HG03095 (cell line): ENCODE data around the gene CTBP2.
"Not testable (repeated sequence)": the region's sequence is repeated elsewhere in the genome, so short reads cannot be mapped to it uniquely, and the experiment has no call there.

ENCODE experiments used
- ATAC-seq: cut with Tn5 transposase; IDR thresholded peaks from one replicate; pipeline ENCODE4 v1.9.1; 2021; ENCODE audit warnings: moderate library complexity; ENCODE audit not compliant: unreplicated experiment

CTBP2 gene

DNA sequence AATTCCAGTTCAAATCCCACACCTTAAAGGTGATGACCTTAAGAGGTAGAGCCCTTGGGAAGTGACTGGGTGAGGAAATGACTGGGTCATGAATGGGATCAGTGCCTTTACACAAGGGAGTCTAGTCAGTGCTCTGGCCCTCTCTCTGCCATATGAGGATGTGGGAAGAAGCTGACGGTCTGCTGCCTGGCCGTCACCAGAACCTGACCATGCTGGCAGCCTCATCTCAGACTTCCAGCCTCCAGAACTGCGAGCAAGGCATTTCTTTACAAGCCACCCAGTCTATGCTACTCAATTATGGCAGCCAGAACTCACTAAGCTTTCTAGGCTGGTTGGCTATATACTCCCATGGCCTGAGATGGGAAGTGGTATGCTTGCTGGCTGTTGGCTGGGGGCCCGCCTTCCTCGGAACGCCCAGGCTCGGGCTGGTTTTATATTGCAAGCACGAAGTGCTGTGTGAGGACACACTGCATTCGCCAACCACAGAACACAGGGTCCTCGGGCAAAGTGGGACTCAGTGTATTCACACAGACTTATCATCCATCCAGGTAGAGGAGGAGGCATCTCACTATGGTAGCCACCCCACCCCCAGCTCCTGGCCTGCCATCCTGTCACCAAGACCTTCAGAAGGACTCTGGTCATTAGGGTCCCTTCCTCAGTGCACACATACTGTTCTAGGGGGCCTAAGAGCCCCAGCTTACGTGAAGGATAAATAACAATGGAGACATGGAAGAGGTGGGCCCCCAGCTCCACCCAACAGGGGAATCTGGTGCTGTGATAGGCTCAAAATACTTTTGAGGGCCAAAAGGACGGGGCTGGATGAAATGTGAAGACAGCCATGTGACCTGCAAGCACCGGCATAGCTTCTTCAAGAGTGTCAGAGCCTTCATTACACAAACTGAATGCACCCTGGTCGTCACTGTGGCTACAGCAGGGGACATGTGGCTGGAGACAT, 169.4 kb downstream of the CTBP2 start:
- no peak for ATAC-seq

DNA sequence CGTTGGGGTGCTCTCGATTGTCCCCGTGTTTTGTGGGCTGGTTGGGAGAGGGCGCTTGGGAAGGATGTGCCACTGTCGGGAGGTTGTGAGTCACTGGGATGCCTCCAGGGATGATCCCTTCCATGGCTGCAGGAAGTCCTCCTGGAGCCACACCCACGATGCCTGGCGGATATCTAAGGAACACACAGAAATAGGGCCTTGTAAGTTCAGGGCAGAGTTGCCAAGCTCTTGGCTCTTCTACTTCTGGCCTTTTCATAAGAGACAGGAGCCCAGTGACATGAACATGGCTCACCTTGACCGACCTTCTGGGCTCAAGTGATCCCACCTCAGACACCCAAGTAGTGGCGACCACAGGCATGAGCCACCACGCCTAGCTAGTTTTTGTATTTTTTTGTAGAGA, 170.8 kb downstream of the CTBP2 start:
- no peak for ATAC-seq

DNA sequence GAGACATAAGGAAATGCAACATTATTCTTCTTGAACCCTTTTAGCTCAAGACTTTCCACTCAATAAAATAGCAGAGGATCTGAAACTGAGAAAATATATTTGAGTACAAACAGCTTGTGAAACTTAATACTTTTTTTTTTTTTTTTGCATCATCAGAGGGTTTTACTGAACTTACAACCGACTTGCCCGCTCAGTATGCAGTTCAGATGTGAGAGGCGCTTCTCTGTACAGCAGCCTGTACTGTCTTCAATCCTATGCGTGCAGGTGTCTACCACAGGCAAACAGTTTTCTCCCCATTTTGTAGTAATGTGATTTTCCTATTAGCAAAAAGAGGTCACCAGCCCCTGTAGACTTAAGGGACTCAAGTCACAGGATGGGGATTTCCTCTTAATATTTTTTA, 171.6 kb downstream of the CTBP2 start:
- ATAC-seq, result not testable (repeated sequence)

DNA sequence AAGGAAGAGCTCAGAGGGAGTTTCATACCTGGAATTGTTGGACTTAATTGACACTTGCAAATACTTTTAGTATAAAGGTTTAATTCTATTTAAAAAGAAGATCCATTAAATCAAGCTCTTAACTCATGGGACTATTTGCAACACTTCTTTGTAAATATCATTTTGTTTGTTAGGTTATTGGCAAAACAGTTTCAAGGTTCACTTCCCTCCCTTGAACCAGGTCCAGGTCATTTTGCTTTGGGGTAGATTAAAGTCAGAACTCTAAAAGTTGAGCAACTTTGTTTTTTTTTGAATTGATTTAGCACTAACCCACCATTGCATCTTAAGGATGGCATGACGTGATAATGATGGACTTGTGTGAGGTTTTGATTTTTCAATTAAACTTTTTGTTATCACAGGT, 172.6 kb downstream of the CTBP2 start:
- no peak for ATAC-seq

DNA sequence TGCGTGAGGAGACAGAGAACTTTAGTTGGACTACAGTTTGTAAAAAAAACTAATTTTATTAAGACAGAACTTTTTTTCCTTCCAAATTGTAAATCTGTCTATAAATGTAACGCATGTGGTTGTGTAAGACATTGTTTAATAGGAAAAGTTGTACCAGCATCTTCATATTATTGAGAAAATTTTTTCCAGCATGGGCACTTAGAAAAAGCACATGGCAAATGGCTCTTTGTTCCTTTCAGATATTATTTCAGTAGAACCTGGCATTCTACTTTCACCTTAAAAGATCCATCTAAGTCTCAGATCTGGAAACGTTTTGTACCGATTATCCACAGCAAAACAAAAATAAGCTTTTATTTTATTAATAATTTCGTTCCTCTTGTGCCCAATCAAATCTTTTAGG, 175.2 kb downstream of the CTBP2 start:
- no peak for ATAC-seq

DNA sequence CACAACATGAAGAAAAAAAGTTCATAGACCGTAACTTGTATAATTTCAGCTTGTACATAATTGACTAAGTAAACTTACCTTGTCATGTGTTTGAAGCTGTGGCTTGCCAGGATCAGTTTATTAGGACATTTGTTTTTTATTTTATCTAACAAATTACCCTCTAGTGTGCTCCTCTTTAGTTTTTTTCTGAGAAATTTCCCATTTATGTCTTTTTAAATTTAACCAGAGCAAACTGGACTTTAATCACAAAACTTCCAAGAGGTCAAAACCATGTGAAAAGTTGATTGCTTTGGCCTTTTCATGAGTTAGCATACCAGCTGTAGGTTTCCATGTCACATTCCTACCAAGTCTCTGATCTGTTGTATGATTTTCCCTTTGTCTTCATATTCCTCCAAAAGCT, 176.0 kb downstream of the CTBP2 start:
- no peak for ATAC-seq

DNA sequence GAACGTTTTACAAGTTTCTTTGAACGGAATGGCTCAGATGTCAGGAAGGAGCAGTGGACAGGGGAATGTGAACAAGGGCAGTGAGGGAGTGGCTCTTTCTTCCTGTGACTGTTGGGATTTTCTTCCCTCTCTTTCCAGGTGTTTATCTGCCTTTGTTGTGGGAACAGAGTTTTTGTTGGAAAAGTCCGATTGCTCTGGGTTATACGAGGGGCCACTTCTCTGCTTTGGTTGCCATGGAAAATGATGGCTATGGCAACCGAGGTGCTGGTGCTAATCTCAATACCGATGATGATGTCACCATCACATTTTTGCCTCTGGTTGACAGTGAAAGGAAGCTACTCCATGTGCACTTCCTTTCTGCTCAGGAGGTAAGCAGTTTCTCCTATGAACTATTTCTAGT, 177.0 kb downstream of the CTBP2 start:
- no peak for ATAC-seq

DNA sequence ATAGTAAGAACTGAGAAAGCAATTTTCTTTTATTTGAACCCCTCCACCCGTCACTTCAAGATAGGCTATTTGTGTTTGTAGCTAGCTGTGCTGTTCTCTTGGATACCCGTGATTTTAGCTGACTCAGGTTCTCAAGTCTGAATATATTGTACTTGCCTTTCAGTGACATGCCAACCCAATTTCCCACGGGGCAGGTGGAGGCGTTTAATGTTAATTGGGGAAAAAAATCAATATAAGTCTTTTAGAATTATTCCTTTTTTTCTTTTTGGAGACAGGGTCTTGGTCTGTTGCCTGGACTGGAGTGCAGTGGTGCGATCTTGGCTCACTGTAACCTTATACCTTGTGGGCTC, 182.0 kb downstream of the CTBP2 start:
- ATAC-seq, result no peak

DNA sequence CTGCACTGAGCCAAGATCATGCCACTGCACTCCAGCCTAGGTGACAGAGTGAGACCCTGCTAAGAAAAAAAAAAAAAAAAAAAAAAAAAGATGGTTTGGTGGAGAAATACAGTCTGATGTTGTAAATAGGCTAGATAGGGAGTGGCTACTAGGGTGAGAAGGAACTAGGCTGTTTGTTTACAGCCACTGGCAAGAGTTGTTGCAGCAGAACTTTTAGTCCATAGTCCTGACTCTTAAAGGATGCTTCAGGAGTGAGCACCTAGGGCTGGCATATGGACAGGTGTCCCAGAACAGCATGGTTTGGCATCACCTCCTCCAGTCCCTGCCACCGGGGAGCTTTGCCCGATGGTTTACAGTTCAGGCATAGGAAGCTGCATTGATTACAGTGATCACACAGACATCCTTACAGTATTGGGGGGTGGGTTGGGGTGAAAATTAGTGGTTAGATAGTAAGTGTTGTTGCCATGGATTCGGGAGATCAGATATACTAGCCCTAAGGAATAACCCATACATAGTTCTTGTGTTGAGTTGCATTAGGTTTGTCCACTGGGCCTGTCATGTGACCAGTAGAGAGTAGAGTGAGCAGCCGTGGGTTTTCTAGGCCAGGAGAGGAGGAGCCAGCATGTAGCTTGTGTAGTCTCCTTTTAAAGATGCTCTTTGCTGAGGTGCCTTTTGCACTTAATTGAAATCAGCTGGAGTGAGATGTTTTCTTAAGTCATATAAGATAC, 182.6 kb downstream of the CTBP2 start:
- ATAC-seq, result no peak

DNA sequence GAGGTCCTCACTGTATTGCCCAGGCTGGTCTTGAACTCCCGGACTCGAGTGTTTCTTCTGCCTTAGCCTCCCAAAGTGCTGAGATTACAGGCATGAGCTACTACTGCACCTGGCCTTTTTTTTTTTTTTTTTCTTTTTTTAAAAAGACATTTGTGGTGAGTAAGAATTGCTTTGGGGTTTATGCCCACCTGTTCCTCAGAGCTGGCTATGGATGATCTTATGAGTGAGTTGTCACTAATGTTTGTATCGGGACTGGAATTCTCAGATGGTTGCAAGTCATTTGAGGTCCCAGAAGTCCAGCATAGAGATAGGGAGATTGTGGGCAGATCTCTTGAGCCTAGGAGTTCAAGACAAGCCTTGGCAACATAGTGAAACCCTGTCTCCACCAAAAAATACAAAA, 183.2 kb downstream of the CTBP2 start:
- no peak for ATAC-seq

DNA sequence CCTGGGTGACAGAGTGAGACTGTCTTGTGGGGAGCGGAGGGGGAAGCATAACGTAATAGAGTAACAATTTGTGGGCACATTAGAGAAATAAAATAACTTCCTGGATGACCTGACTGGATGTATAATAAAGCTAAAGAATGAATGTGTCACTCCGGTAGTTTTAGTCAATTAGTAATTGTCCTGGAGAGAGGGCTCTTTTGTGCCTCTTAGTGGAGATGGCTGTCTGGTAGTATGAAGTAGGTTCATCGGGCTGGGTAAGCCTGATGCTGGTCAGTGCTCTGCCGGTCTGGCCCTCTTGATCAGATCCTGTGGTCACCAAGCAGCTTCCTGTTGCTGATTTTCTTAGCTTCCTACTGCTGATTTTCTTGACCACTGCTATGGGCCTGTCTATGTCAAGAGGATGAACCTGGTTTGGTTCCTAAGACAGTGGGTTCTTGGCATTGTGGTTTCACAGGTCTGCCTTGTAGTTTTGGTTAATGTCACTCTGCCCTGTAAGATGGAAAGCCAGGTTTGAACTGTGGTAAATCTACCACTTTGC, 184.3 kb downstream of the CTBP2 start:
- ATAC-seq, result no peak

DNA sequence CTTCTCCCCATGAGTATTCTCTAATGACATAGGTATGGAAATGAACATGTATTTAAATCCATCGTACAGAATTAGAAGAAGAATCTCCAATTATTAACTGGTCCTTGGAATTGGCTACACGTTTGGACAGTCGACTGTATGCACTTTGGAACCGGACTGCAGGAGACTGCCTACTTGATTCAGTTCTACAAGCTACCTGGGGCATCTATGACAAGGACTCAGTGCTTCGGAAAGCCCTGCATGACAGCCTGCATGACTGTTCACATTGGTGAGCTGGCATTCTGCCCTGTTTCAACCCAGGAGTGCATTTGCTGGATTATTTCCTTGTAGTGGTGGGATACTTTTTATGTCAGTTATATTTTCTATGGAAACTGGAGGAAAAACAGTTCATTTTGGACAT, 186.2 kb downstream of the CTBP2 start:
- ATAC-seq, result no peak

DNA sequence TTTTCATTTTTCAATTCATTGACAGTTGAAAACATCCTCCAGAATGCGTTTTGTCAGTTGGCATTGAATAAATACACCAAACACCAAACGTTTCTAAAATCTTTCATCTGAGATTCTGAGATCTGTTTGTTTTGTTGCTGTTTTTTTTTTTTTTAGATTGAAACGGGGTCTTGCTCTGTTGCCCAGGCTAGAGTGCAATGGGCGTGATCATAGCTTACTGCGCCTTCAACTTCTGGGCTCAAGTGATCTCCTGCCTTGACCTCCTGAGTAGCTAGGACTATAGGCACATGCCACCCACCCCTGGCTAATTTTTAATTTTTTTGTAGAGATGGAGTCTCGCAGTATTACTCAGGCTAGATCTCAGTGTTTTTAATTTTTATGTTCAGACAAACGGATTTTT, 187.7 kb downstream of the CTBP2 start:
- no peak for ATAC-seq

DNA sequence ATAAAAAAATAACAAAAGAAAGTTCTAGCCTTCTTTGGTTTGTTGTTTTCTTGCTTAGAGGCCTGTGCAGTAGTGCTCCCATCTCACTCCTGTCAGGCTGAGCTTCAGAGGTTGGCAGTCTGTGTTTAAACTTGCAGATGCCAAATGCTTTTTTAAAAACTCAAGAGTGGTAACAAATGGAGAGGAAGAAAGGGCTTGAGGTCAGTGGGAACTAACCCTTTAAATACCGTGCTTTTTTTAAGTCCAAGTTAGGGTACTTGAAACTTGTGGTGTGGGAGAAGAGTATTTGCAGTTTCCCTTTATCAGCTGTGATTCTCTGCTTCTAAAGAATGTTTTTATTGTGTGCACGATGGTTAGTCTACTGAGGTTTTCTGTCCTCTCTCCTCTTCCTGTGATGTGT, 189.1 kb downstream of the CTBP2 start:
- peak; percentile 57 for ATAC-seq

DNA sequence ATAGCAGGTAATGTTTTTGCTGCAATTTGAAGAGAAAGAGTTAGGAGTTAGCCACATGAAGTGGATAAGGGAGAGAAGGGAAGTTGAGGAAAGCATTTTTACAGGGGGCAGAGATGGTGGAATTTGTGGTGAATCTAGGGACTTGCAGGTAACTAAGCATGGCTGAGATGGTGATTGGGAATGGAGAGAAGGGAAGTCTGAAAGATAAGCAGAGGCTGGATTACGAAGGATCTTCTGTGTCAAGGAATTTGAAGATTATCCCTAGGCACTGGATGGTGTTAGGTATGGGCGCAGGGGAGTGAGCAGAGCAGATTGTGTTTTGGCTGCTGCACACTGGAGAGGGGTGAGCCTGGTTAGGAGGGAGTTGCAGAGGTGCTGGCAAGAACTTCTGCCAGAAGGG, 193.1 kb downstream of the CTBP2 start:
- no peak for ATAC-seq

DNA sequence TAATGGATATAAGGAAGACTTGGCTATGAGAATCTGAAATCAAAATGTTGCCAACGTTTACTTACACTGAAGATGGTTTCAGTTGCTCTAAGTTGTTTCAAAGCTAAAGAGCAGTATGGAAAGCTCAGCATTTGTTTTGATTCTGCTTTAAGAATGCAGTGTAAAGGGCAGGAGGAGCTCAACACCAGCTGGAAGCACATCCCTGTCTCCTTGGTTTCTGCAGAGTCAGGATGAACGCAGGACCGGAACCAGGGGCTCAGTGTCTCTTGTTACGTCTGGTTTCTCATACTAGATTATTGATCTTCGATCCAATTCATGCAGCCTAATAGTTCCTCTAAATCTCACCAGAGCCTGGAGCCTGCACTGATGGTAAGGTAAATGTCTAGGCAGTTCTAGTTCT, 194.4 kb downstream of the CTBP2 start:
- no peak for ATAC-seq

DNA sequence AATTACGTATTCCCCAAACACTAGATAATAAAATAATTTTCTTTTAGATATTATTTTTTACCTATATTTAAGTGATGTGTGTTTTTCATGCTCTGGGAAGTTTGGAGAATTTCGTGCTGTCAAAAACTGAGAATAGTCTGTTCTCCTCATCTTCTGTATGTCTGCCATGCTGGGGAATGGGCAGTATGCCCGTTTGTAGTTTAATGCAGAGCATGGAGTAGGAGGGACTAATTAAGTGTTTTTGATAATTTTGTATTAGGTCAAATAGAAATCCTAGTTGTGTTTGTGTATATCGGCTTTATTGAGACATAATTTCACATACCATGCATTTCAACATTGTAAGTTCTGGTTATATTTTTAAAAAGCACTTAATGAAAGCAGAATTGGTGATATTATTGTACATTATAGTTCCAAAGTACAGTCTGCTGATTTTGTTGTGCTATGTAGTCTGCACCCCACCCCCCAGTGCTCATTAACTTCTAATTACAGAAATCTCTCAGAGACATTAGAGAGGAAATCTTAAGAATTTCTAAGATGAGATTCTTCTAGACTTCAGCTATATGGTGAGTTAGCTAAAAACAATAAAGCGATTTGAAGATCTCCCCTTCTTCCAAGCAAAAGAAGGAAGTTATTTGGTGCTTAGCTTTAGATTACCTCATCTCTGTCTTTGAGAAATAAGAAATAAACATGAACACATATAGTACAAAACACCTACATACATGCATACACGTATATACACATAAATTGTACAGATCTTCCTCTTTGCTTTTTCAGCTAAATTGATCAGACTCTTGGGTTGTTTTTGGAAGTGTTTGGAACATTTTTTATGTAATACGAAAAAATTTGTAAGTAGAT, 196.3 kb downstream of the CTBP2 start:
- ATAC-seq, result no peak

DNA sequence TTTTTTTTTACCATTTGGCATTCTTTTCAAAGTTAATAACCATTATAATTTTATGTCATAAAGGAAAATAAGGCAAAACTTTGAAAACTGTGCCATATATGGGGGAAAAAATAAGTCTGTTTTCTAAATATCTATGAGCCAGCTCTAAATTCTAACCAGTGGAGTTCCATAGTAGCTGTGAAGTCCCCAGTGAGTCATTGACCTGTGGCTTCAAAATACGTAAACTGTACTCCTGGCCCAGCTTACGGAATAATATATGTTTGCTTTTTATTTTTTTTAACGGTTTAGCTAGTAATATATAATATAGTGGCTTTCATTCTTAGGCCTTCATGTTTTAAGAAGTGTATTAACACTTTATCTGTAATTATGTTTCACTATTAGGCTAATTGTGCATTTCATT, 197.9 kb downstream of the CTBP2 start:
- ATAC-seq, result no peak

DNA sequence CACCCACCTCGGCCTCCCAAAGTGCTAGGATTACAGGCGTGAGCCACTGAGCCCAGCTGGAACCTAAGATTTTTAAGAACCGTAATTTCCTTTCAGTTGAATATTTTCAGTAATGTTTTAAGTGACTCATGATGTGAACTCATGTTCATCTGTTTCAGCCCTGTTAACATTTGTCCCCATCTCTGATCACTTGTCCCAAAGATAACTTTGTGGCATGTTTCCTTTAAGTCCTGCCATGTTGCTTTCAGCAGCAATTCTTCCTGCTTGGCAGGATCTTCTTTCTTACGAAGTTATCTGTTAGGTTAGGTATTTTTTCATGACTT, 199.2 kb downstream of the CTBP2 start:
- no peak for ATAC-seq

DNA sequence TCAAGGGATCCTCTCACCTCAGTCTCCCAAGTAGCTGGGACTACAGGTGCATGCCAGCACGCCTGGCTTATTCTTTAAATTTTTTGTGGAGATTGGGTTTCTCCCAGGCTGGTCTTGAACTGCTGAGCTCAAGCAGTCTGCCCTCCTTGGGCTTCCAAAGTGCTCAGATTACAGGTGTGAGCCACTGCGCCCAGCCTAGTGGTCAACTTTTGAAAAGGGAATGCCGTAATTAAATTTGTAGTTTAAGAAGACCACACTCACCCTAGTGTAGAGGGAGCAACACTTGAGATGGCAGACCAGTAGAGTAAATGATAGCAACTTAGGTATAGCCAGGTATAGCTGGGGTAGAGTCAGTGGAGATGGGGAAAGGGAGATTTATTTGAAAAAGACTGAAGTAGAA, 200.8 kb downstream of the CTBP2 start:
- no peak for ATAC-seq

DNA sequence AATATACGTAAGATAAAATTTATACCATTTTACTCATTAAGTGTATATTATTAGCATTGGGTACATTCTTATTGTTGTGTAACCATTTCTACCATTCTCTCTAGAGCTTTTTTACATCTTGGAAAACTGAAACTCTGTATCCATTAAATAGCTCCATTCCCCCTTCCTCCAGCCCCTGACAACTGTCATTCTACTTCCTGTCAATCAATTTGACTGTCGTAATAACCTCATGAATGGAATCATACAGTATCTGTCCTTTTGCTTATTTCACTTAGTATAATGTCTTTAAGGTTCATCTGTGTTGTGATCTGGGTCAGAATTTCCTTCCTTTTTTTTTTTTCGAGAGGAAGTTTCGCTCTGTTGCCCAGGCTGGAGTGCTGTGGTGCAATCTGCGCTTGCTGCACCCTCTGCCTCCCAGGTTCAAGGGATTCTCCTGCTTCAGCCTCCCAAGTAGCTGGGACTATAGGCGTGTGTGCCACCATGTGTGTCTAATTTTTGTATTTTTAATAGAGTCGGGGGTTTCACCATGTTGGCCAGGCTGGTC, 202.9 kb downstream of the CTBP2 start:
- no peak for ATAC-seq
